ENCODE measurements around the gene INCA1.

GRCh38 chr17:4944163-4944553, 53.2 kb downstream of the INCA1 start:
- no peak for TF ChIP-seq CTCF (IDR thresholded peaks at IDR 0.05; ENCODE audit: poor library complexity, severe bottlenecking)
- TF ChIP-seq POLR2AphosphoS5 (IDR thresholded peaks at IDR 0.05) = no peak
- no peak for TF ChIP-seq EP300 (conservative IDR thresholded peaks at IDR 0.05; ENCODE audit: poor library complexity, severe bottlenecking)
- no peak for TF ChIP-seq RAD21 (conservative IDR thresholded peaks at IDR 0.05)
- no peak for TF ChIP-seq SMC3 (conservative IDR thresholded peaks at IDR 0.05; ENCODE audit: poor library complexity)

Data from neural cell (in vitro differentiated cells).